Fibroblast of skin of right biceps (primary cell): Measurements from ENCODE around the gene POLR1G.
A peak's percentile ranks its signal among the peaks of the same experiment; 100 is the strongest.

Source experiments
- DNase-seq: peaks from one replicate; pipeline ENCODE4 v3.0.0-alpha.2; 2013

POLR1G gene

GRCh38 chr19:45448425-45448756 is 41.9 kb downstream of the POLR1G start:
- no peak for DNase-seq

GRCh38 chr19:45448887-45449299 is 42.4 kb downstream of the POLR1G start:
- DNase-seq: no peak

- DNase-seq: no peak
Measured at GRCh38 chr19:45450012-45450333, 43.5 kb downstream of the POLR1G start.

GRCh38 chr19:45451131-45451849 is 44.8 kb downstream of the POLR1G start:
- DNase-seq: peak; percentile 84

- DNase-seq: no peak
Measured at GRCh38 chr19:45451850-45452387, 45.5 kb downstream of the POLR1G start.

GRCh38 chr19:45455707-45456499 is 49.5 kb downstream of the POLR1G start:
- DNase-seq: peak; percentile 99

GRCh38 chr19:45456500-45456815 is 50.0 kb downstream of the POLR1G start:
- no peak for DNase-seq

- no peak for DNase-seq
Measured at GRCh38 chr19:45457776-45458175, 51.3 kb downstream of the POLR1G start.
